Inflammatory macrophage treated with lipopolysaccharide for 4 hours (primary cell): Measurements from ENCODE around the gene TPCN2.

Experiments used
- DNase-seq: peaks from one replicate; pipeline ENCODE4 v3.0.0-alpha.2; 2020

Gene TPCN2

DNA sequence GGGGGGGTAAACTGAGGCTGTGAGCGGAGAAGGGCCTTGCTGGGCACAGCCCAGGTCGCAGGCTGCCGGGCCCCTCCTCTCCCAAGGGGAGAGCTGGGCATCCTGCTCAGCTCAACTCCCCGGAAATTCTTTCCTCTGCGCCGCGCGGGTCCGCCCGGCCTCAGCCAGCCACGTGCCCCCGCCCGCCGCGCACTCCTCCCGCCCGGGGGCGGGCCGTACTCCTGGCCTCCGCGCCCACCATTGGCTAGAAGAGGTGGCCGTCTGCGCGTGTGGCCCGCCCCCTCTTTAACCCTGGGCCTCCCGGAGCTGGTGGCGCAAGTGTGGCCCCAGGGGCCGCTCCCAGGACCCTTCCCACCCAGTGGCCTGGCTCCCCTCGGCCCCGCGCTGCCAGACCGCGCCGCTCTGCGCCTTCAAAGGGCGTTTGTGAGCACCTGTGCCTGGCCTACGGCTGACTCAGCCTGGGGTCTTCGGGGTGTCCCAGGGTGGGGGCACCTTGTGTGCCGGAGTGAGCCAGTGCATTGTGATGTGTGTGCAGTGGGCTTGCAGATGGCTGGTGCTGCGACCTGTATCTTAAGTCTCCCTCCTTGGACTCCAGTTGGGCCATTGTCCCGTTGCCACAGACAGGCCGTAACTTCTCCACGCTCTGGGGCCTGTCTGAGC lies 37.6 kb upstream of the TPCN2 start:
- peak; percentile 75 for DNase-seq

DNA sequence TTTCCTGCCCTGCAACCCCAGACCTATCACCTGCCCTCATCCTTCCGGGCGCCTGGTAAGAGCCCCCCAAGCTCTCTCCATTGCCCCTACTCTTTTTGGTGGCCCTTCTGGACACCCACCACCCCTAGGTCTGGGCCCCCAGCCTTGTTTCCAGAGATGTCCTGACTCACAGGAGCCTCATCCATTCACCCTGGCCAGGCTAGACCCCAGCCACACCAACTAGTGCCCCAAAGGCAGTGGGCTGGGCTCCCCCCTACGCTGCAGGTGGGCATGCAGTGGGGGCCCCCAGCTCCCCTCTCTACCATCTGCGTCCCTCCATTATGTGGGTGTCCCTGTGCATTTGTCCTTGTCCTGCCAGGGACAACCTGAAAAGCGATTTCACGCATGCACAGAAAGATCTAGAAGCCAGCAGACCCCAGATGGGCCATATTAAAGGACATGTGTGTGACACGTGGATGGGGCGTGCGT lies 37.1 kb upstream of the TPCN2 start:
- no peak for DNase-seq

DNA sequence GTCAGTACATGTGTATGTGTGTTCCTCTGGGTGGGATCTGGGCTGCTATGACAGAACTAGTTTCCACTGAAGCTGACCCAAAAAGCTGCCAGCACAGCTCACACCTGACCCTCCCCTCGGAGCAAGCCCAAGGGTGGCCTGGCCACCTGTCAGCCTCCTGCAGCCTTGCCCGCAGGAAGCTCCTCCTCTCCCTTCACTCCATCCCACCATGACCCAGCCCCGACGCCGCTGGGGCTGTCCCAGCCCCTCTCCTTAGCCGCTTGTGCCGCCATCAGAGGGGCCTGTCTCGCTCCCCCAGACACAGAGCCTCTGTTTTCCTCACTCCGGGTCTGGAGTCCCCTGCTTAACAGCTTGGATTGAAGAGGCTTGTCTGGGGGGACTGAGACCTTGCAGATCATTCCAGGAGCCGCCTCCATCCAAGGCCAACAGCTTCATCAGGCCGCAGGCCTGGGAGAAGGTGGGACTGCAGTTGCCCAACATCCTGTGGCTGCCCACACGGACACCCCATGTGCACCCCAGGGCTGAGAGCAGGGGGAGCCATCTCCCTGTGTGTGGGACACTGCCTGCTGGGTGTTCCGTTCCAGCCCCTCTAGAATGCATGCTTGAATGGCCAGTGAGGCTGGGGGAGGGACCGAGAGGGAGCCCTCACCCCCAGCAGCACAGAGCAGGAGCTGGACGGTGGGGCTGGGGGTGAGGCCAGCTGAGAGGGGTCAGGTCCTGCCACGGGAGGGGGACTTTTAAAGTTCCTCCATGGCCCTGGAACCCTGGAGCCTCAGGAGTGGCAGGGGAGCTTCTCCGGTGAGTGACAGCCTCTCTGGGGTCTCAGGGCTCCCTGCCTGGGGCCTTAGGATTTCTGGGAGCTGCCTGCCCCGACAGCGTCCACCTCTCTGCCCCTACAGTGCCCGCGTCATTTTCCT lies 36.4 kb upstream of the TPCN2 start:
- DNase-seq: no peak

DNA sequence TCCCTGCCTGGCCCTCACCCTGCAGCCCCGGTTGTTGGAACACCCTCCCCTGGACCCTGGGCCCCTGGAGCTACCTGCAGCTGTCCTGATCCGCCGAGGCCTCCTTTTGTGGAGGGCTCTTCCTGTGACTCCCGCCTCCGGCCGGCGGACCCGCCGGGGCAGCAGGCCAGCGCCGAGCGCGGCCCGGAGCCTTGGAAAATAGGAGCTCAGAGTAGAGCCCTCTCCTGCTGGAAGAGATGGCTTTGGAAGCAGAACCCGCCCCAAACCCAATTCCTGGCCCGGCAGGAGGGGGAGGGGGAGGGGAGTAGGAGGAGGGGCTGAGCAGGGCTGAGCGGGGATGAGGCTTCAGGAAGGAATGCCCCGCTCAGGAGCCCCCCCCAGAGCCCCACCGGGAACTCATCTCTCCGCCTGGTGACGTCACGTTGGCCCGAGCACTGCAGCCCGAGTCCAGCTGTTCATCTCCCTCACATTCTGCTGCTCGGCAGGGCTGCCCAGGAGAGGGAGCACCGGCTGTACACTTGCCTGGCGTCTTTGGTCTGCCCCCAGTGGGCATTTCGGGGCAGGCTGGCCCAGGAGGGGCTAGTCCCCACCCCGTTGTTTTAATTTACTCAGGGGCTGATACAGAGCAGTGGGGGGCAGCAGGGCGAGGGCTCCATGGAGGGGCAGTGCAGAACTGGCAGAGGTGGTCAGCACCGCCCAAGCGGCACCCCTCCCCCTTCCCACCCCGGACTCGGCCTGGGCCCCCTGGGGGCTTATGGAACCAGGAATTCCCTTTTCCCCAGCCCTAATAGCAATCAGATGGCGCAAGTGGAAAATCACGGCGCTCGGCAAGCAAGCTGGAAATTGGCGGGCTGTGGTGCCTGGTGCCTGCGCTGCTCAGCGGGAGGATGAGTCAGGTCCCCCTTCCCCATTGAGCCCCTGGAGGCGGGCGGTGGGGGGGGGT lies 35.5 kb upstream of the TPCN2 start, which contains the start of gene MRGPRF:
TSS of gene MRGPRF (minus strand) at position 238 of the 943 bp plus-strand sequence. CDS start 3,345 bp downstream, outside the sequence.
- DNase-seq: peak; percentile 31

DNA sequence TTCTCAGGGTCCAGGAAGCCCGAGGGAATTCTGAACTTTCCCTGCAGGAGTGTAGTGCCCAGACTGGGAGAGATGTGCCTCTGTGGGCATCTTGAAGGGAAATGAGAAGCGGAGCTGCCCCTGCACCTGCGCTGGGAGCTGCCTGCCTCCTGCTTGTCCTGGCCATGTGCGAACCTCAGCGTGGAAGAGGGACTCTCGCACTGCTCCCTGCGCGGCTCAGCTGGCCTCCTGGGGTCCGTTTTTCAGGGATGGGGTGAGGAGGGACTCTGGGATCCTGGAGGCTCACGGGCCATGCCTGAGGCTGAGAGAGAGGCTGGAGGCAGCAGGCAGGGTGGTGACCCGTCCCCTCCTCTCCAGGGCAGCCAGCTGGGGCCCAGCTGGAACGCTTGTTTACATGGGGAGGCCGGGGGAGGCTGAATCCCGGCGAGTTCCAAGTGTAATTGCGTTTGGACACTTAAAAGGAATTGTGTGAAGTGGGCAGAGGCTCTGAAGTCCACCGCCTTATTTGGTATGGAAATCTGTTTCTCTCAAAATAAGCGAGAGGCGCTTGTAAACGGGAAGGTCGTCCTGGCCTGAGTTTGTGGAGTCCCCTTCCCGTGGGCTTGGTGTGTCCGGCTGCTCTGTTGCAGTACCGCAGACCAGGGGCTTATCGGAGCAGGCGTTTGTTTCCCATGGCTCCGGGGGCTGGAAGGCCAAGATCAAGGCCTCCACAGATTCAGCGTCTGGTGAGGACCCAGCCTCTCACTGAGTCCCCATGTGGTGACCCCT lies 34.5 kb upstream of the TPCN2 start:
- no peak for DNase-seq

DNA sequence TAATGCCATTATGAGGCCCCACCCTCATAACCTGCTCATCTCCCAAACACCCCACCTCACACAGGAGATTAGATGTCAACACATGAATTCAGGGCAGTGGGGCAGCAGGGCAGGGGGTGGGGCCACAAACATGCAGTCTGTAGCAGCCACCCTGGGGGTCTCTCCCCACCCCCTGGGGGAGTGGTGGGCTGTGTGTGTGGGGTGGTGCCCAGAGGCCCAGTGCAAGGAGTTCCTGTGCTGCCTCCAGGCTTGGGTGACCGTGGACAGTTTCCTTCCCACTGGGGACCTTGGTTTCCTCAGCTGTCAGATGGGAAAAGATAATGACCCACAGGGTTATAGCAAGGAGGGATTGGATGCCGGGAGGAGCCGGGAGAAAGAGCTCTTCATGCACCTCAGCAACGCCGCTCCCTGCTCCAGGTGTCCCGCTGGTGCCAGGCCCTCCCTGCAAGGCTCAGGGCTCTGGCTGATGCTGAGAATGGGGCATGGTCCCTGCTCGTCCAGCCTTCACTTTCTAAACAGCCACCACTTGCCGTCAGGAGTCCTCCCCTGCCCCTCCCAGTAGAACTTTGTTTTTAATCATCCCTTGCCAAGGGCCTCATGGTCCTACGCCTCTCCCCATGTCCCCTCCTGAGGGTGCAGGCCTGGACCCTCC lies 33.7 kb upstream of the TPCN2 start:
- DNase-seq: no peak

DNA sequence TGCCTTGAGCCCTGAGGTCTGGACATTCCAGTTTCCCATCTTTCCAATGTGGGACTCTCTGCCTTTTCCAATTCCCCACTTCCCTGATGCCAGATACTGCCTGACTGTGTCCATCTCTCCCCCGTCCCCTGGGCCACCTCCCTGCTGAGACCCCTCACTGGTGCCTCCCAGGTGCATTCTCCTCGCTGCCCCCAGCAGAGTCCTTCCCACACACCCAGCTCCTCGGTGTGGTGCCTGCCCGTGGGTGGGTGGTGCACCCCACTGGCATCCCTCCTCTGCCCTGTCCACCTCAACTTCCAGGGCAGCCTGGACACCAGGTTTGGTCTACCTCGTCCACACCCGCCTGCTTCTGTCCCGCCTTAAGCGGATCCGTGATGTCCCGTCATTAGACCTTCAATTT lies 30.8 kb upstream of the TPCN2 start:
- no peak for DNase-seq

DNA sequence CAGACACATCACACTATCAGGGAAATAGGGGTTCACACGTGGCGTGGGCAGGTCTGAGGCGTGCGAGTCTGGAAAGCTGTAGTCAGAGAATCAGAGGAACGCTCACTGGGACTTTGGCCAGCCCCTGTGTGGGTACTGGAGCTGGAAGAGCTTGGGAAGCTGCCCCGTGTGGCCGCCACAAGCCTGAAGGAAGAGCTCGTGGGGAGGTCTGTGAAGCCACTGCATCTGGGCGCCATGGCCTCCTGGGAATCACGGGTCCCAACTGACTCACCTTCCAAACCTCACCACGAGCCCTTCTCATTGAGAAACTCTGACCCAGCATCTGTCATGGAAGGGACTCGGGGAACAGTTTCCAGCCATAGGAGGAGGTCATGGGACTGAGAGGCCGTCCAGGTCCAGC lies 29.8 kb upstream of the TPCN2 start:
- no peak for DNase-seq

DNA sequence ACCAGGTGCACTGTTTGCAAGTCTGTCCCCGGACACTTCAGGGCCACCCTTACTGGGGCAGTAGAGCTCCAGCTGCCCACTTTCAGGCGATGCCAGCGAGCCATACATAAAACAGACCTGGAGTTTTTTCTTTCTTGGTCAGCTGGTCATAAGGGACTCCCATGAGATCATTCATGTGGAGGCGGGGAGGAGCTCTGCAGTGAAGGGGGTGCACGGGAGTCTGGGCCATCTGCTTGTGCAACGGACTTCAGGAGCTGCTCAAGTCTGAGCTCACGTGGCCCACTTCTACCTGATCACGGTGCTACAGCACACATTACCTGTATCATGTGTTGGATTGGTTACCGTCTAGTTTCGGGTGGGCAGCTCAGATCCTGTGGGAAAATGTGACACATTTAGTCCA lies 26.5 kb upstream of the TPCN2 start:
- peak; percentile 37 for DNase-seq

DNA sequence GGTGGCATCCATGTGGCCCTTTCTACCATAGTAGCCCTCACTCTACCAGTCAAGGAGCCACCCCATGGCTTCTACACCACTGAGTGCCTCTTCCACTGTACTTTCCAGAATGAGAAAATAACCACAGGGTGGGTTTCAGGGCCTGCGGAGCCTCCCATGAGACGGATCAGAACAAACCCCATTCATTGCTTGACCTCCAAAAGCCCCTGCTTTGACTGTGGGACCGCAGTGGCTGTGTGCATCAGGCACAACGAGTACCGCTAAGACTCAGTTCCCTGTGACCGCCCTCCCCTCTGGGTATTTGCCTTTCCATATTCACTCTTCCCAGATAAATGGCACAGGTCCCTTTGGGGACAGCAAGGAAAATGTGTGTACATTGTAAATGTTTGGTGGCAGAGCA lies 24.2 kb upstream of the TPCN2 start:
- DNase-seq: no peak

DNA sequence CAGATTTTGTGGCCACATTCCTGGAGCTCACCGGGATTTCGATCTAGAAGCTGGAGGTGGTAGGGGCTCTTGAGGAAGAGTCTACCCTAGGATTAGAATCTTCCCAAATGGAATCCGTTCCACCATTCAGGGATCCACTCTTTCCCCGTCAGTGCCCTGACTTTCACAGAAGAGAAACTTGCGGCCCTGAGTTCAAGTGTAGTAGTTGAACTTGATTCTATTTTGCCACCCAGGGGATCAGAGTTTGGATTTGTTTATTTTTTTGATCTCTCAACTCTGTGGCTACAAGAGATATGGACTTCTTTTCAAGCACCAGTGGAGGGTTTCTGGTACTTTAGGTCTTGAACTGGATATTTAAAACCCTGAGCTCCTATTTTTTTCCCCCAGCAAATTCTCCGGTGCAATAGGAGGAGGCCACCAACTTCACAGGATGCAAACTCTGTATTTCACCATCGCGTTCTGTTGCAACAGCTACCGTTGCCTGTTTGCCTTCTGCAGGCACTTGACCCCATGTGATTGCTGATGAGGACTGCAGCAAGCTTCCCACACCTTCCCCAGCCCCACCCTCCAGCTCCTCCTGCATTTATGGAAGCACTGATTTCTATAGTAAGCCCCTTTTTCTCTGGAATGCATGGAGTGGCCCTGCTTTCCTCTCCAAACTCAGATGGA lies 20.9 kb upstream of the TPCN2 start:
- peak; percentile 94 for DNase-seq

DNA sequence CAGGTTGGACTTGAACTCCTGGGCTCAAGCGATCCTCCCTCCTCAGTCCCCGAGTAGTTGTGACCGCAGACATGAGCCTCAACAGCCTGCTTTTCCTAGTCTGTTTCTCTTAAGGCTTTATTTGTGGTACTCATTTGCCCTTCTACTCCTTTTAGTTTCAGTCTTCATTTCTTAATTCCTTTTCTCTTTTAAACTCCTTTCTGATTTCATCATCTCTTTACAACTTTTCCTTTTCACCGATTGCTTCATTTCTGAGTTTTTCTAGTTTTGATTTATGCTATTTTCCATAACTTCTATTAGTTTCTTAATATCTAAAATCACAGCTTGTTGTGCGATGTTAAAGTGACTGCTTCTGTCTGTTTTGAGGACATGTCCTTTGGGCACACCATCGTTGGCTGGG lies 18.4 kb upstream of the TPCN2 start:
- peak; percentile 88 for DNase-seq

DNA sequence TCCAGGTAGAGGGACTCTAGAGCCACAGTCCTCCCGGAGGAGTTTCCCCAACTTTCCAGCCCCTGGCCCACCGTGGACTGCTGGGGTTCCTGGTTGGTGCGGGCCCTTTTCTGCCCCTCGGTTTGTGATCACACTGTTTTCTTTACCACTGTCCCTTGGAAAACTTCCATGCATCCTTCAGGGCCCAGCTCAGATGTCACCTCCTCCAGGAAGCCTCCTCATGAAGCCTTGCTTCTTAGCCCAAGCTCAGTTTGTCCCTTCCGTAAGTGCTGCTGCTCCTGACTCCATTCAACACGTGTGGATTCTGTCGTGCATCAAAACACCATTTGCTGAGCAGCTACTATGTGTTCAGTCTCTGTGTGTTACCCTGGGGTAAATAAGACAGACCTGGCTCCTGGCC lies 15.9 kb upstream of the TPCN2 start:
- DNase-seq: no peak

DNA sequence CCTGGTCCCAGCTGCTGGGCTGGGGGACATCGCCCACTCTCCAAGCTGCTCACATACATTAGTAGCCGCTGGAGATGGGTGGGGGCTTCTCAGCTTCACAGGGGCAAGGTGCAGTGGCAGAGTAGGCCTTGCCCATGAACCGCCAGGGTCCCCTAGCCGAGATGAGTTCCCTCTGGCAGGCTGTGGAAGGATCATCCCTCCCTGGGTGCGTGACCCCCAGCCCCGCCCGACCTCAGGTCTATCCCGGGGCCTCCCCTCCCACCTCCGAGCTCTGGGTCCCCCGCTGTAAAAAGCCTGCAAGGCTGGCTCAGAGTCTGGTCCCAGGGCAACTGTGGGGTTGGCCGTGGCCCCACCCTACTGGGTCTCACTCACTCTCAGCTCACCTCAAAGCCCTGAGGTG lies 15.3 kb upstream of the TPCN2 start:
- DNase-seq: no peak

DNA sequence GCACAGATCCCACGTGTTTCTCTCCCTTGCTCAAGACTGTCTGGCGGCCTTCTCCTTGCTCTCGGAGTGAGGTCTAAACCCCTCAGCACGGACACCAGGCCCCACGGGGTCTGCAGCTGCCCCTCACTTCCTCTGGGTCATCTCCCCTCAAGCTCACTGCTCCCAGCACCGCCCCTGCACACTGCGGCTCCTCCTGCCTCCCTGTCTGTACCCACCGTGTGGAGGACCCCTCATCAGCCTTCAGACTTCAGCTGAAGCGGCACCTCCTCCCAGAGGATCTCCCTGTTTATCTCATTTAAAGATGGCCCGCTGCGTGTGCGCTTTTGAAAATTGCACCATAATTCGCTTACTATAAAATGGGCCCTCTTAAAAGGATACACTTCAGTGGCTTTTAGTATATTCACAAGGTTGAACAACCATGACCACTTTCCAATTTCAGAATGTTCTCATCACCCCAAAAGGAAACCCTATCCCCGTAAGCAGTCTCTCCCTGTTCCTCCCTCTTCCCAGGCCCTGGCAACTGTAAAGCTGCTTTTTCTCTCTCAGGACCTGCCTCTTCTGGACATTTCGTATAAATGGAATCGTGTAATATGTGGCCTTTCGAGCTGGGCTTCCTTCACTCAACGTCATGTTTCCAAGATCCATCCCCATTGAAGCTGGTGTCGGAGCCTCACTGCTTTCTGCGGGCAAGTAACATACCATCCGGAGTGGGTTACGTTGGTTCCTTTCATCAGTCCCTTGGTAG lies 14.4 kb upstream of the TPCN2 start:
- DNase-seq: no peak

DNA sequence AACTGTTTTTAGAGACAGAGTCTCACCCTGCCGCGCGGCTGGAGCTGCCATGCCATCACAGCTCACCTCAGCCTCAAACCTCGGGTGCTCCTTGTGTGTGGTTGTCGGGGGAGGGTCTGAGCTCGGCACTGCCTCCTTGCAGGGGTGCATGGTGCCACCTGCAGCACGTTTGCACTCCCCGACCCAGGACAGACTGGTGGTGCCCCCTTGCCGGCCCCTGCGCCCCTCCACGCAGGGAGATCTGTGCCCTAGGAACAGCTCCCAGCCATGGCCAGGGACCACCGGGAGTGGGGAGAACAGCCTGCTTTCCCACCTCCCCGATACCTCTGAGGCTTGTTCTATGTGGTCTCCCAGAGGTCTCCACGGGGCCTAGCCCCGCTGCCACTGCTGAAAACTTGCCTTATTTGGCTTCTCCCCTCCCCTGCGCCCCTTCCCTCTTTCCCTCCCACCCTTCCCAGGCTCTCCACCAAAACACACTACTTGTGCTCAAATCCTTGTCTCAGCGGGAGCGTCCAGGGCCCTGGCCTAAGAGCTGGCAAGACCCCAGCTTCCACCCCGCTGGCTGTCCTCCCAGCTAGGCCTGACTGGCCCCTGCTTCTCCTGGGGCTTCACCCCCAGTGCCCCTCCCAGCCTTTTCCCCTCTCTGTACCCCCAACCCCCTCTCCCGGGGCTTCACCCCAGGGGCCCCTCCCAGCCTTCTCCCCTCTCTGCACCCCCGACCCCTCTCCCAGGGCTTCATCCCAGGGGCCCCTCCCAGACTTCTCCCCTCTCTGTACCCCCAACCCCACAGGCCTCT lies 13.4 kb upstream of the TPCN2 start:
- DNase-seq: no peak

DNA sequence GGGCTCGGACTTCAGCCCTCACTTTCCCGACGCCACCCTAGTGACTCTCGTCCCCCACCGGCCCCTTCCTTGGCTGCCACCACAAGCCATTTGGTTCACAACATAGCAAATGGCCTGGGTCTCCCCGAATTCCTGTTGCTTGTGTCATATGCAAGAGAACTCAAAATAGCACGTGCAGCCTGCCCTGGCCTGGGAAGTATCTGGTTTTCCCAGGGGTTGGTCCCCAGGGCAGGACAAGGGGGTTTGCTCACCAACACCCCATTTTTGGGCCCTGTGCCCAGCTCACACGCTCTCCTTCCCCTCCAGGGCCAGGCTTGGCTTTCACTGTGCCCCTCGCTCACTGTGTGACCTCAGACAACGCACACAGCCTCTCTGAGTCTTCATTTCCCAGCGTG lies 12.8 kb upstream of the TPCN2 start:
- DNase-seq: no peak

DNA sequence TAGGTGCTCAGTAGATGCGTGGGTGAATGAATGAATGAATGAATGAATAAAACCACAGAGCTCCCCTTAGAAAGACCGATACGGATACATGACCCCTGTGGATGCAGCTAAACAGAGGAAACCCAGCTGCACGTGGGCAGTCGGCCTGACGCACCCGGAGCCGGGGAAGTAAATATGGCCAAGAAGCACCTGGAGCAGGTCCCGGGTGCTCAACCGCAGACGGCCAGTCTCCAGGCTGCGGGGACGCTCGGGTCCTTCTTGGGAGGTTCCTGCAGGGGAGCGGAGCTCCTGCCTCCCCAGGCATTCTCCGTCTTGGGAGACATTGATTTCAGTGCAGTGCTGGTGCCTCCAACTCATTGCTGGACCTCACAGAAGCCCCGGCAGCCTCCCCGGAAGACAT lies 11.7 kb upstream of the TPCN2 start:
- DNase-seq: no peak

DNA sequence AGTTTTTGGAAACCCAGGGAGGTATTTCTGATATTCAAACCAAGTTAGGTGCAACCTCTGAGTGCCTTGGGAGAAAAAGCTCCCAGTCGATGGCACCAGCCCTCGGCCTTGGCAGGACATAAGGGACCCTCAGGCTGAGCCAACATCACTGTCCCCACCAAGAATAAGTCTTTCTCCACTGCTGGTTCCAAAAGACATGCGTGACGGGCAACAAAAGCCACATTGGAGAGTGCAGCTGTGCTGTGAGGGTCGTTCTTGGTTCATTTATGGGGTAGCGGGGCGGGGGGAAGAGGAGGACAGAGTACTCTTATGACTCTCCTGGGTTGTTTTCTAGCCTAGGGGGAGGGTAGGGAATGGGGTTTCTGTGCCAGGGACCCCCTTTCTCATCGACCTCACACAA lies 11.2 kb upstream of the TPCN2 start:
- no peak for DNase-seq

DNA sequence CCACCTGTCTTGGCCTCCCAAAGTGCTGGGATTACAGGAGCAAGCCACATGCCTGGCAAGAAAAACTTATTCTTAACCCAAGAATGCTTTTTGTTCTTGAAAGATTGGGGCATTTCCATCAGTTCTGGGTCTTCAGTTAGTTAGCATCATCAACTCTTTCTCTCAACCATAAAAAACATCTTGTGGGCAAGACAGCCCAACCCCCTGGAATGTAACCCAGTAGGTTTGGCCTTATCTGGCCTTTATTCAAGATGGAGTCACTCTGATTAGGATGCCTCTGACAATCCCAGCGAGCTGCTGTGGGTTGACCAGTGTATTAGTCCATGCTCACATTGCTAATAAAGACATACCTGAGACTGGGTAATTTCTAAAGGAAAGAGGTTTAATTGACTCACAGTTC lies 9.2 kb upstream of the TPCN2 start:
- no peak for DNase-seq
